Dermis lymphatic vessel endothelial cell (primary cell): Measurements from ENCODE around the gene PIGS. TPM values are rescaled to one million over a fixed set of nuclear protein-coding genes. Genes with fewer than 3 reads are reported as not detected.

ENCODE experiments used
- total RNA-seq: library from RNA; depleted of rRNA; stranded (reverse); fragments of >200 nt; gene quantifications from 2 replicates; pipeline ENCODE4 v1.2.1, GENCODE V29; 2014

Gene PIGS
- 46.5 and 48.9 TPM in 2 replicates for total RNA-seq

GRCh38 chr17:28571361-28572122 lies at the start of gene PIGS:
TSS of gene PIGS (minus strand) at chr17:28571524. CDS start at chr17:28571496, 28 bp downstream.

GRCh38 chr17:28613931-28614381 lies 42.6 kb upstream of the PIGS start, which contains the start of gene RSKR:
TSS of gene RSKR (minus strand) at chr17:28614185. CDS start at chr17:28614161, 24 bp downstream.

GRCh38 chr17:28598799-28599310 lies 27.5 kb upstream of the PIGS start, which contains the start of gene SPAG5:
TSS of gene SPAG5 (minus strand) at chr17:28599025. CDS start at chr17:28598946, 79 bp downstream.

GRCh38 chr17:28576758-28577465 lies 5.6 kb upstream of the PIGS start, which contains the start of gene ALDOC:
TSS of gene ALDOC (minus strand) at chr17:28576895. CDS start at chr17:28575532, 1,363 bp downstream.

GRCh38 chr17:28552176-28552999 lies 18.9 kb downstream of the PIGS start, which contains the start of gene UNC119:
TSS of gene UNC119 (minus strand) at chr17:28552624. CDS start at chr17:28552557, 67 bp downstream.

GRCh38 chr17:28505986-28506665 lies 65.2 kb downstream of the PIGS start, which contains the start of gene FOXN1:
TSS of gene FOXN1 (plus strand) at chr17:28506348. CDS start at chr17:28523970, 17,622 bp downstream.

Other genes starting within 250 kb of the PIGS start
- gene IFT20, start 236.1 kb downstream of the PIGS start, total RNA-seq: 46.7 and 48.1 TPM in 2 replicates
- 66.4 and 118 TPM in 2 replicates for gene TNFAIP1, start 235.8 kb downstream of the PIGS start, total RNA-seq
- gene POLDIP2, start 214.0 kb downstream of the PIGS start, total RNA-seq: 54.5 and 59.2 TPM in 2 replicates
- gene SEBOX, start 206.3 kb downstream of the PIGS start, total RNA-seq: not detected in 2 replicates
- under 0.01 and 0.22 TPM in 2 replicates for gene VTN, start 201.2 kb downstream of the PIGS start, total RNA-seq
- gene SARM1, start 199.8 kb downstream of the PIGS start, total RNA-seq: 1.6 and 2.5 TPM in 2 replicates
- 0.33 and 0.60 TPM in 2 replicates for gene SLC46A1, start 165.3 kb downstream of the PIGS start, total RNA-seq
- gene SLC13A2, start 97.9 kb downstream of the PIGS start, total RNA-seq: not detected in 2 replicates
- gene FOXN1, start 65.2 kb downstream of the PIGS start, total RNA-seq: not detected in 2 replicates
- gene UNC119, start 18.9 kb downstream of the PIGS start, total RNA-seq: 22.3 and 26.1 TPM in 2 replicates
- gene ALDOC, start 5.4 kb upstream of the PIGS start, total RNA-seq: 19.2 and 25.2 TPM in 2 replicates
- 5.4 and 6.0 TPM in 2 replicates for gene SPAG5, start 27.5 kb upstream of the PIGS start, total RNA-seq
- gene RSKR, start 42.7 kb upstream of the PIGS start, total RNA-seq: 2.6 and 3.3 TPM in 2 replicates
- gene BLTP2, start 73.6 kb upstream of the PIGS start, total RNA-seq: 129 and 154 TPM in 2 replicates
- gene SDF2, start 90.4 kb upstream of the PIGS start, total RNA-seq: 68.0 and 80.6 TPM in 2 replicates
- gene SUPT6H, start 90.7 kb upstream of the PIGS start, total RNA-seq: 43.7 and 50.7 TPM in 2 replicates
- 0.22 and 0.26 TPM in 2 replicates for gene PROCA1, start 140.4 kb upstream of the PIGS start, total RNA-seq
- gene RAB34, start 146.3 kb upstream of the PIGS start, total RNA-seq: 12.1 and 27.4 TPM in 2 replicates
- gene RPL23A, start 148.5 kb upstream of the PIGS start, total RNA-seq: 614 and 651 TPM in 2 replicates
- 0.34 and 1.2 TPM in 2 replicates for gene TLCD1, start 154.7 kb upstream of the PIGS start, total RNA-seq
- gene NEK8, start 157.3 kb upstream of the PIGS start, total RNA-seq: 1.6 and 2.0 TPM in 2 replicates
- gene TRAF4, start 172.5 kb upstream of the PIGS start, total RNA-seq: 21.0 and 24.1 TPM in 2 replicates